ENCODE data around the gene CLECL1. TPM values are rescaled to one million over a fixed set of nuclear protein-coding genes. Genes with fewer than 3 reads are reported as not detected.
"Not testable (repeated sequence)": the region's sequence is repeated elsewhere in the genome, so short reads cannot be mapped to it uniquely, and the experiment has no call there.

Gene CLECL1
- total RNA-seq, 2 experiments from 2014 or later = 6.0 to 8.5 TPM

GRCh38 chr12:9717070-9717925, 15.6 kb downstream of the CLECL1 start:
- ATAC-seq (no peak), DNase-seq (no peak)
- Mint-ChIP-seq H3K4me1 (ENCODE audit: low read depth) (peaks cover 30% of the 10 kb centered on the region), H3K9me3 (no peaks in the 10 kb centered on the region), H3K4me3 (no peak overlapping the region), H3K27ac (no peak overlapping the region), H3K27me3 (no peaks in the 10 kb centered on the region), H3K36me3 (ENCODE audit: low read depth) (peaks cover 5% of the 10 kb centered on the region)
- ChIA-PET CTCF (interaction anchor here (0.9 to 7.2 kb wide), 6 partner anchors 10 to 83 kb away, joined by 3 to 67 read pairs (median 4); no protein-coding TSS in a partner anchor), POLR2A (interaction anchor here (0.6 to 1.6 kb wide), 4 partner anchors 8 to 29 kb away, joined by 3 to 6 read pairs (median 3); no protein-coding TSS in a partner anchor)
- TF ChIP-seq CTCF (IDR thresholded peaks at IDR 0.05) = no peak
- intact Hi-C loops (cut with micrococcal nuclease) = no loop called here

GRCh38 chr12:9713032-9713558, 19.8 kb downstream of the CLECL1 start:
- ChIA-PET POLR2A (interaction anchor here (1.0 kb wide), 1 partner anchor 11 kb away, joined by 4 read pairs; no protein-coding TSS in a partner anchor), CTCF (interaction anchor here (1.1 kb wide), 1 partner anchor 78 kb away, joined by 3 read pairs; no protein-coding TSS in a partner anchor)
- H3K9me3 Mint-ChIP-seq; H3K4me3 Mint-ChIP-seq; H3K27ac Mint-ChIP-seq; H3K27me3 Mint-ChIP-seq; ATAC-seq; intact Hi-C loops (cut with micrococcal nuclease); DNase-seq; H3K36me3 Mint-ChIP-seq (ENCODE audit: low read depth): not testable (repeated sequence)
- H3K4me1 Mint-ChIP-seq (ENCODE audit: low read depth) = peaks cover 28% of the 10 kb centered on the region

- DNase-seq (no peak), ATAC-seq (no peak)
- no peak for TF ChIP-seq CTCF (IDR thresholded peaks at IDR 0.05)
- H3K27me3 Mint-ChIP-seq = no peaks in the 10 kb centered on the region
- H3K4me1 Mint-ChIP-seq (ENCODE audit: low read depth) = peaks cover 40% of the 10 kb centered on the region
- no peak overlapping the region for H3K4me3 Mint-ChIP-seq
- H3K36me3 Mint-ChIP-seq (ENCODE audit: low read depth) = peaks cover 11% of the 10 kb centered on the region
- no peaks in the 10 kb centered on the region for H3K9me3 Mint-ChIP-seq
- intact Hi-C loops (cut with micrococcal nuclease) = no loop called here
- no peak overlapping the region for H3K27ac Mint-ChIP-seq
- POLR2A ChIA-PET = interaction anchor here (0.8 to 1.7 kb wide), 4 partner anchors 10 to 63 kb away, joined by 5 read pairs; no protein-coding TSS in a partner anchor
- CTCF ChIA-PET = interaction anchor here (0.8 to 1.6 kb wide), 6 partner anchors 9 to 77 kb away, joined by 3 to 7 read pairs (median 4); no protein-coding TSS in a partner anchor
These were observed 21.2 kb downstream of the CLECL1 start for GRCh38 chr12:9711664-9712063.

- Mint-ChIP-seq H3K4me1 (ENCODE audit: low read depth) (peaks cover 42% of the 10 kb centered on the region), H3K27ac (no peak overlapping the region), H3K4me3 (no peak overlapping the region), H3K9me3 (peaks cover 2% of the 10 kb centered on the region), H3K27me3 (no peaks in the 10 kb centered on the region), H3K36me3 (ENCODE audit: low read depth) (peaks cover 17% of the 10 kb centered on the region)
- intact Hi-C loops (cut with micrococcal nuclease) = no loop called here
- no peak for ATAC-seq
- TF ChIP-seq CTCF (IDR thresholded peaks at IDR 0.05) = no peak
- no peak for DNase-seq
- POLR2A ChIA-PET = interaction anchor here (0.8 to 1.7 kb wide), 4 partner anchors 9 to 62 kb away, joined by 5 read pairs; no protein-coding TSS in a partner anchor
- CTCF ChIA-PET = interaction anchor here (1.0 to 1.6 kb wide), 5 partner anchors 8 to 76 kb away, joined by 3 to 7 read pairs (median 4); no protein-coding TSS in a partner anchor
These were observed 22.1 kb downstream of the CLECL1 start for GRCh38 chr12:9710584-9711375.

- H3K4me1 Mint-ChIP-seq (ENCODE audit: low read depth) = peaks cover 46% of the 10 kb centered on the region
These were observed 24.0 kb downstream of the CLECL1 start for GRCh38 chr12:9708853-9709252.

More at GRCh38 chr12:9708853-9709252, 24.0 kb downstream of the CLECL1 start:
- no peaks in the 10 kb centered on the region for H3K27me3 Mint-ChIP-seq
- peak overlapping the region; percentile 92 for H3K27ac Mint-ChIP-seq
- H3K36me3 Mint-ChIP-seq (ENCODE audit: low read depth) = peaks cover 33% of the 10 kb centered on the region
- TF ChIP-seq CTCF (IDR thresholded peaks at IDR 0.05) = no peak
- ATAC-seq (no peak), DNase-seq (no peak)
- intact Hi-C loops (cut with micrococcal nuclease) = loop anchor here (2.0 kb wide), 1 partner anchor 74 kb away; no protein-coding TSS in a partner anchor
- H3K9me3 Mint-ChIP-seq = peaks cover 15% of the 10 kb centered on the region
- ChIA-PET POLR2A (interaction anchor here (0.7 to 2.8 kb wide), 7 partner anchors 9 to 39 kb away, joined by 4 to 12 read pairs (median 7); partner anchors contain the start of gene CLEC2D), CTCF (interaction anchor here (0.6 to 4.4 kb wide), 33 partner anchors 10 to 378 kb away, joined by 3 to 67 read pairs (median 5); partner anchors contain the start of genes CLEC2D and CLECL1)
- no peak overlapping the region for H3K4me3 Mint-ChIP-seq
